GM12874 (cell line): ENCODE data around the gene SERTAD4.

Experiments
- CTCF ChIP-seq: IDR thresholded peaks from 2 replicates; pipeline ENCODE4 v1.5.1; 2011; ENCODE audit warnings: low read depth, mild to moderate bottlenecking, control low read depth, low read length, moderate library complexity; ENCODE audit not compliant: insufficient read depth

Gene SERTAD4

GRCh38 chr1:210254298-210254697, 21.7 kb downstream of the SERTAD4 start:
- TF ChIP-seq CTCF, result no peak

GRCh38 chr1:210257698-210258529, 25.3 kb downstream of the SERTAD4 start:
- TF ChIP-seq CTCF, result no peak

- no peak for TF ChIP-seq CTCF
Observed at GRCh38 chr1:210259561-210259960, 27.0 kb downstream of the SERTAD4 start.

- no peak for TF ChIP-seq CTCF
Observed at GRCh38 chr1:210260096-210260495, 27.5 kb downstream of the SERTAD4 start.

GRCh38 chr1:210262167-210262896, 29.7 kb downstream of the SERTAD4 start:
- TF ChIP-seq CTCF, result no peak

GRCh38 chr1:210262897-210263272, 30.3 kb downstream of the SERTAD4 start:
- no peak for TF ChIP-seq CTCF

GRCh38 chr1:210263963-210264362, 31.4 kb downstream of the SERTAD4 start:
- no peak for TF ChIP-seq CTCF
